Psoas muscle (tissue), 8 donors: ENCODE data around the gene VWA5A. TPM values are rescaled to one million over a fixed set of nuclear protein-coding genes. Genes with fewer than 3 reads are reported as not detected.

ENCODE experiments used
- ATAC-seq, 4 donors: fragments of 200-7000 bp; cut with Tn5 transposase; one replicate each; pipeline ENCODE4 v1.9.1; 2020; ENCODE audit warnings: moderate library complexity in 3 of 4, mild to moderate bottlenecking in 2 of 4
- DNase-seq, 2 donors: peaks; one replicate each; pipeline ENCODE4 v3.0.0-alpha.2; 2020
- H3K27ac ChIP-seq: fragments of 200-600 bp; one replicate; pipeline ENCODE4 v1.8.0; 2022
- H3K27me3 ChIP-seq, 3 donors: fragments of 200-600 bp in 1 of 3; one replicate each; pipeline versions ENCODE4 v1.6.1 to v1.8.0; 2013 to 2022; ENCODE audit warnings: low read length in 2 of 3, mild to moderate bottlenecking in 2 of 3, moderate library complexity in 1 of 3; ENCODE audit not compliant: insufficient read depth in 3 of 3
- H3K36me3 ChIP-seq, 2 donors: fragments of 200-600 bp in 1 of 2; one replicate each; pipeline versions ENCODE4 v1.6.1 to v1.8.0; 2013 to 2022; ENCODE audit warnings: low read depth in 1 of 2, mild to moderate bottlenecking in 1 of 2, moderate library complexity in 1 of 2; ENCODE audit not compliant: insufficient read depth in 1 of 2
- H3K4me1 ChIP-seq: fragments of 200-600 bp; one replicate; pipeline ENCODE4 v1.8.0; 2022
- H3K4me3 ChIP-seq: fragments of 200-600 bp; one replicate; pipeline ENCODE4 v1.8.0; 2022; ENCODE audit warnings: mild to moderate bottlenecking
- H3K9me3 ChIP-seq: fragments of 200-600 bp; one replicate; pipeline ENCODE4 v1.8.0; 2022
- CTCF ChIP-seq: fragments of 200-600 bp; IDR thresholded peaks from one replicate; pipeline ENCODE4 v1.8.0; 2022; ENCODE audit warnings: antibody characterized with exemption
- WGBS, 3 donors: extraction: QIAGEN DNeasy Blood & Tissue Kit; methylation state at CpG; one replicate each; pipeline versions ENCODE4 v1.1.6 to v1.1.7; 2013; 5-methylcytosine and 5-hydroxymethylcytosine counted together
- intact Hi-C, 2 donors: fragments of 100-400 bp; cut with DNase I; formaldehyde crosslinking; loops; one replicate each; pipeline versions ENCODE4 v1.11.0 to v1.14.2; 2022
- polyA plus RNA-seq, 3 donors: library from polyadenylated mRNA; stranded (reverse); fragments of 200-250 nt; gene quantifications; one replicate each; pipeline ENCODE4 v1.2.3, GENCODE V29; 2013
- total RNA-seq, 4 donors: library from RNA; stranded (reverse); fragmentation: NEBNext Ultra II Directional in 2 of 4; extraction: Animal tissue kit (Norgen Biotek cat#: 25700) in 2 of 4; gene quantifications; one replicate each; pipeline versions ENCODE4 v1.2.1 to v1.2.4, GENCODE V29; 2021 to 2023
- donor health status: healthy with polysubstance abuse.
- donor health status: DM: no; HTN: no; CAD: no; lungs with moderate emphysema.
- donor health status: Bipolar disorder and iron deficiency.
- donor health status: healthy.
- donor health status: DM: yes; HTN: yes; CAD: no.
- donor health status: DM: no; HTN: no; CAD: no.
- donor health status: DM: no; HTN: no; CAD: no.
- donor health status: DM: yes; HTN: yes; CAD: no.

VWA5A gene
- total and polyA plus RNA-seq, 7 donors = 1.2 to 6.7 (median 3.4) TPM

- DNase-seq (no peak), ATAC-seq (no peak)
- Histone ChIP-seq H3K4me3 (no peak overlapping the region), H3K36me3 (no peaks in the 10 kb centered on the region), H3K27ac (no peak overlapping the region), H3K9me3 (no peaks in the 10 kb centered on the region), H3K4me1 (no peaks in the 10 kb centered on the region), H3K27me3 (peaks cover 0 to 23% (median 0%) of the 10 kb centered on the region in 3 donors)
- intact Hi-C loops = loop anchor here (10.0 kb wide), 1 partner anchor 509 kb away; no protein-coding TSS in a partner anchor
- TF ChIP-seq CTCF = no peak
- WGBS, 3 donors = 47 to 76% (median 62%) methylated on average over 5 to 6 of the region's 6 CpGs
Observed at GRCh38 chr11:124075492-124075840, 39.8 kb upstream of the VWA5A start.

GRCh38 chr11:124075841-124076651 is 39.2 kb upstream of the VWA5A start:
- no peaks in the 10 kb centered on the region for H3K9me3 ChIP-seq
- H3K4me3 ChIP-seq = peak overlapping the region; percentile 56
- no peaks in the 10 kb centered on the region for H3K4me1 ChIP-seq
- peaks cover 0 to 18% (median 0%) of the 10 kb centered on the region in 3 donors for H3K27me3 ChIP-seq
- intact Hi-C loops = loop anchor here (10.0 kb wide), 1 partner anchor 509 kb away; no protein-coding TSS in a partner anchor
- H3K27ac ChIP-seq = no peak overlapping the region
- ATAC-seq = peak in 1 of 4 donors; percentile 36
- 6 to 7% (median 6%) methylated on average over 34 to 36 of the region's 36 CpGs for WGBS, 3 donors
- H3K36me3 ChIP-seq = no peaks in the 10 kb centered on the region
- DNase-seq = peak; percentile 23 to 58
- TF ChIP-seq CTCF = no peak

GRCh38 chr11:124077266-124077665 is 38.0 kb upstream of the VWA5A start:
- Histone ChIP-seq H3K9me3 (no peaks in the 10 kb centered on the region), H3K4me3 (no peak overlapping the region), H3K27ac (no peak overlapping the region), H3K4me1 (no peaks in the 10 kb centered on the region), H3K27me3 (peaks cover 0 to 18% (median 0%) of the 10 kb centered on the region in 3 donors), H3K36me3 (no peaks in the 10 kb centered on the region)
- ATAC-seq = no peak
- no peak for DNase-seq
- TF ChIP-seq CTCF = no peak
- WGBS, 3 donors = 43 to 94% (median 85%) methylated on average over 1 of the region's 1 CpG
- intact Hi-C loops = loop anchor here (10.0 kb wide), 1 partner anchor 508 kb away; no protein-coding TSS in a partner anchor

GRCh38 chr11:124078591-124078990 is 36.7 kb upstream of the VWA5A start:
- Histone ChIP-seq H3K4me3 (no peak overlapping the region), H3K4me1 (no peaks in the 10 kb centered on the region), H3K27me3 (peaks cover 0 to 19% (median 0%) of the 10 kb centered on the region in 3 donors), H3K9me3 (no peaks in the 10 kb centered on the region), H3K27ac (no peak overlapping the region), H3K36me3 (no peaks in the 10 kb centered on the region)
- TF ChIP-seq CTCF = no peak
- intact Hi-C loops = loop anchor here (10.0 kb wide), 1 partner anchor 506 kb away; no protein-coding TSS in a partner anchor
- 70 to 91% (median 76%) methylated on average over 2 of the region's 2 CpGs for WGBS, 3 donors
- no peak for ATAC-seq
- DNase-seq = no peak
